ENCODE data around the gene PLA2G7. TPM values are rescaled to one million over a fixed set of nuclear protein-coding genes. Genes with fewer than 3 reads are reported as not detected.

Gene PLA2G7
- total RNA-seq, 1 donor from 2014 or later = not detected

- Mint-ChIP-seq H3K9me3 (no peaks in the 10 kb centered on the region), H3K27me3 (peaks cover 8% of the 10 kb centered on the region), H3K36me3 (ENCODE audit: low read depth) (no peaks in the 10 kb centered on the region), H3K27ac (no peak overlapping the region), H3K4me1 (no peaks in the 10 kb centered on the region), H3K4me3 (no peak overlapping the region)
- intact Hi-C loops (cut with micrococcal nuclease) = no loop called here
- DNase-seq = no peak
These were observed 46.2 kb downstream of the PLA2G7 start for GRCh38 chr6:46688966-46689335.

GRCh38 chr6:46688117-46688965, 46.8 kb downstream of the PLA2G7 start:
- H3K4me1 Mint-ChIP-seq = no peaks in the 10 kb centered on the region
- peaks cover 5% of the 10 kb centered on the region for H3K27me3 Mint-ChIP-seq
- no peaks in the 10 kb centered on the region for H3K36me3 Mint-ChIP-seq (ENCODE audit: low read depth)
- no peaks in the 10 kb centered on the region for H3K9me3 Mint-ChIP-seq
- DNase-seq = no peak
- intact Hi-C loops (cut with micrococcal nuclease) = no loop called here
- H3K27ac Mint-ChIP-seq = no peak overlapping the region
- H3K4me3 Mint-ChIP-seq = no peak overlapping the region

GRCh38 chr6:46687619-46688097, 47.5 kb downstream of the PLA2G7 start, which contains the start of gene TDRD6:
TSS of gene TDRD6 (plus strand) at chr6:46687885. CDS start at chr6:46688129, 244 bp downstream.
- peaks cover 2% of the 10 kb centered on the region for H3K27me3 Mint-ChIP-seq
- DNase-seq = no peak
- intact Hi-C loops (cut with micrococcal nuclease) = no loop called here
- no peaks in the 10 kb centered on the region for H3K4me1 Mint-ChIP-seq
- no peak within 1 kb of the TSS for H3K4me3 Mint-ChIP-seq
- no peak within 1 kb of the TSS for H3K27ac Mint-ChIP-seq
- H3K9me3 Mint-ChIP-seq = no peaks in the 10 kb centered on the region
- no peaks in the 10 kb centered on the region for H3K36me3 Mint-ChIP-seq (ENCODE audit: low read depth)

GRCh38 chr6:46684771-46685170, 50.4 kb downstream of the PLA2G7 start:
- no peak for DNase-seq
- intact Hi-C loops (cut with micrococcal nuclease) = no loop called here
- Mint-ChIP-seq H3K4me3 (no peak overlapping the region), H3K4me1 (no peaks in the 10 kb centered on the region), H3K36me3 (ENCODE audit: low read depth) (no peaks in the 10 kb centered on the region), H3K27ac (no peak overlapping the region), H3K9me3 (no peaks in the 10 kb centered on the region), H3K27me3 (peaks cover 7% of the 10 kb centered on the region)

- H3K36me3 Mint-ChIP-seq (ENCODE audit: low read depth) = no peaks in the 10 kb centered on the region
- intact Hi-C loops (cut with micrococcal nuclease) = no loop called here
- no peaks in the 10 kb centered on the region for H3K4me1 Mint-ChIP-seq
- H3K4me3 Mint-ChIP-seq = no peak overlapping the region
- H3K27me3 Mint-ChIP-seq = peaks cover 6% of the 10 kb centered on the region
- H3K27ac Mint-ChIP-seq = no peak overlapping the region
- no peaks in the 10 kb centered on the region for H3K9me3 Mint-ChIP-seq
- DNase-seq = no peak
These were observed 57.9 kb downstream of the PLA2G7 start for GRCh38 chr6:46677314-46677654.

- H3K36me3 Mint-ChIP-seq (ENCODE audit: low read depth) = no peaks in the 10 kb centered on the region
- no peaks in the 10 kb centered on the region for H3K9me3 Mint-ChIP-seq
- H3K27me3 Mint-ChIP-seq = peaks cover 6% of the 10 kb centered on the region
- no peak overlapping the region for H3K4me3 Mint-ChIP-seq
- DNase-seq = no peak
- intact Hi-C loops (cut with micrococcal nuclease) = no loop called here
- no peak overlapping the region for H3K27ac Mint-ChIP-seq
- H3K4me1 Mint-ChIP-seq = no peaks in the 10 kb centered on the region
These were observed 58.4 kb downstream of the PLA2G7 start for GRCh38 chr6:46676604-46677313.

GRCh38 chr6:46674410-46674809, 60.8 kb downstream of the PLA2G7 start:
- no peaks in the 10 kb centered on the region for H3K36me3 Mint-ChIP-seq (ENCODE audit: low read depth)
- H3K4me1 Mint-ChIP-seq = no peaks in the 10 kb centered on the region
- no peak for DNase-seq

GRCh38 chr6:46667377-46667776, 67.8 kb downstream of the PLA2G7 start:
- intact Hi-C loops (cut with micrococcal nuclease) = no loop called here
- H3K36me3 Mint-ChIP-seq (ENCODE audit: low read depth) = no peaks in the 10 kb centered on the region
- H3K27me3 Mint-ChIP-seq = peaks cover 5% of the 10 kb centered on the region
- H3K27ac Mint-ChIP-seq = no peak overlapping the region
- no peak for DNase-seq
- no peak overlapping the region for H3K4me3 Mint-ChIP-seq
- H3K9me3 Mint-ChIP-seq = no peaks in the 10 kb centered on the region
- H3K4me1 Mint-ChIP-seq = no peaks in the 10 kb centered on the region

More at GRCh38 chr6:46674410-46674809, 60.8 kb downstream of the PLA2G7 start:
- Mint-ChIP-seq H3K4me3 (no peak overlapping the region), H3K9me3 (no peaks in the 10 kb centered on the region), H3K27ac (no peak overlapping the region), H3K27me3 (peaks cover 2% of the 10 kb centered on the region)
- intact Hi-C loops (cut with micrococcal nuclease) = no loop called here

- intact Hi-C loops (cut with micrococcal nuclease) = no loop called here
- no peaks in the 10 kb centered on the region for H3K36me3 Mint-ChIP-seq (ENCODE audit: low read depth)
- H3K27me3 Mint-ChIP-seq = peaks cover 9% of the 10 kb centered on the region
- no peak overlapping the region for H3K4me3 Mint-ChIP-seq
- no peaks in the 10 kb centered on the region for H3K9me3 Mint-ChIP-seq
- no peak overlapping the region for H3K27ac Mint-ChIP-seq
- no peak for DNase-seq
- H3K4me1 Mint-ChIP-seq = no peaks in the 10 kb centered on the region
These were observed 73.7 kb downstream of the PLA2G7 start for GRCh38 chr6:46661483-46661882.

- Mint-ChIP-seq H3K27ac (no peak overlapping the region), H3K4me1 (peaks cover 6% of the 10 kb centered on the region), H3K4me3 (no peak overlapping the region), H3K9me3 (no peaks in the 10 kb centered on the region), H3K27me3 (peaks cover 27% of the 10 kb centered on the region), H3K36me3 (ENCODE audit: low read depth) (no peaks in the 10 kb centered on the region)
- no peak for DNase-seq
- intact Hi-C loops (cut with micrococcal nuclease) = no loop called here
These were observed 77.5 kb downstream of the PLA2G7 start for GRCh38 chr6:46657642-46658041.

GRCh38 chr6:46655803-46656202, 79.4 kb downstream of the PLA2G7 start:
- Mint-ChIP-seq H3K4me3 (no peak overlapping the region), H3K9me3 (no peaks in the 10 kb centered on the region), H3K27ac (no peak overlapping the region), H3K27me3 (peaks cover 37% of the 10 kb centered on the region), H3K36me3 (ENCODE audit: low read depth) (no peaks in the 10 kb centered on the region), H3K4me1 (peaks cover 13% of the 10 kb centered on the region)
- intact Hi-C loops (cut with micrococcal nuclease) = no loop called here
- DNase-seq = no peak

Other genes with a start within 250 kb of the PLA2G7 start
- gene RCAN2, start 243.9 kb downstream of the PLA2G7 start, total RNA-seq = 0.07 and 0.21 TPM in 2 replicates
- not detected in 2 replicates for gene CYP39A1, start 82.6 kb downstream of the PLA2G7 start, total RNA-seq
- 0.07 and 0.28 TPM in 2 replicates for gene SLC25A27, start 82.4 kb downstream of the PLA2G7 start, total RNA-seq
- gene TDRD6, start 47.5 kb downstream of the PLA2G7 start, total RNA-seq = not detected in 2 replicates
- not detected in 2 replicates for gene ANKRD66, start 11.6 kb upstream of the PLA2G7 start, total RNA-seq
- not detected in 2 replicates for gene MEP1A, start 58.0 kb upstream of the PLA2G7 start, total RNA-seq
- not detected in 2 replicates for gene ADGRF5, start 186.6 kb upstream of the PLA2G7 start, total RNA-seq